ENCODE results near the gene MMRN2. TPM values are rescaled to one million over a fixed set of nuclear protein-coding genes. Genes with fewer than 3 reads are reported as not detected.
A peak's percentile ranks its signal among the peaks of the same experiment; 100 is the strongest.
"Not testable (repeated sequence)": the region's sequence is repeated elsewhere in the genome, so short reads cannot be mapped to it uniquely, and the experiment has no call there.

The MMRN2 gene
- total RNA-seq, 1 donor from 2014 or later = 6.5 TPM

GRCh38 chr10:86950349-86950748 lies 7.1 kb downstream of the MMRN2 start:
- DNase-seq (ENCODE audit: low spot score in 2 of 2, unreplicated experiment in 2 of 2) = no peak
- Mint-ChIP-seq H3K4me1 (peaks cover 34% of the 10 kb centered on the region), H3K27ac (no peak overlapping the region), H3K36me3 (peaks cover 8% of the 10 kb centered on the region), H3K27me3 (ENCODE audit: low read depth) (no peaks in the 10 kb centered on the region), H3K9me3 (peaks cover 20% of the 10 kb centered on the region), H3K4me3 (no peak overlapping the region)
- TF ChIP-seq, protein P1, sequence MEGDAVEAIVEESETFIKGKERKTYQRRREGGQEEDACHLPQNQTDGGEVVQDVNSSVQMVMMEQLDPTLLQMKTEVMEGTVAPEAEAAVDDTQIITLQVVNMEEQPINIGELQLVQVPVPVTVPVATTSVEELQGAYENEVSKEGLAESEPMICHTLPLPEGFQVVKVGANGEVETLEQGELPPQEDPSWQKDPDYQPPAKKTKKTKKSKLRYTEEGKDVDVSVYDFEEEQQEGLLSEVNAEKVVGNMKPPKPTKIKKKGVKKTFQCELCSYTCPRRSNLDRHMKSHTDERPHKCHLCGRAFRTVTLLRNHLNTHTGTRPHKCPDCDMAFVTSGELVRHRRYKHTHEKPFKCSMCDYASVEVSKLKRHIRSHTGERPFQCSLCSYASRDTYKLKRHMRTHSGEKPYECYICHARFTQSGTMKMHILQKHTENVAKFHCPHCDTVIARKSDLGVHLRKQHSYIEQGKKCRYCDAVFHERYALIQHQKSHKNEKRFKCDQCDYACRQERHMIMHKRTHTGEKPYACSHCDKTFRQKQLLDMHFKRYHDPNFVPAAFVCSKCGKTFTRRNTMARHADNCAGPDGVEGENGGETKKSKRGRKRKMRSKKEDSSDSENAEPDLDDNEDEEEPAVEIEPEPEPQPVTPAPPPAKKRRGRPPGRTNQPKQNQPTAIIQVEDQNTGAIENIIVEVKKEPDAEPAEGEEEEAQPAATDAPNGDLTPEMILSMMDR (IDR thresholded peaks at IDR 0.05; ENCODE audit: unreplicated experiment) = no peak

GRCh38 chr10:86947806-86948205 lies 9.6 kb downstream of the MMRN2 start:
- H3K36me3 Mint-ChIP-seq = peaks cover 11% of the 10 kb centered on the region
- H3K9me3 Mint-ChIP-seq = peaks cover 17% of the 10 kb centered on the region
- H3K27ac Mint-ChIP-seq; DNase-seq (ENCODE audit: low spot score in 2 of 2, unreplicated experiment in 2 of 2); H3K27me3 Mint-ChIP-seq (ENCODE audit: low read depth); H3K4me3 Mint-ChIP-seq: not testable (repeated sequence)
- H3K4me1 Mint-ChIP-seq = peaks cover 27% of the 10 kb centered on the region

DNA sequence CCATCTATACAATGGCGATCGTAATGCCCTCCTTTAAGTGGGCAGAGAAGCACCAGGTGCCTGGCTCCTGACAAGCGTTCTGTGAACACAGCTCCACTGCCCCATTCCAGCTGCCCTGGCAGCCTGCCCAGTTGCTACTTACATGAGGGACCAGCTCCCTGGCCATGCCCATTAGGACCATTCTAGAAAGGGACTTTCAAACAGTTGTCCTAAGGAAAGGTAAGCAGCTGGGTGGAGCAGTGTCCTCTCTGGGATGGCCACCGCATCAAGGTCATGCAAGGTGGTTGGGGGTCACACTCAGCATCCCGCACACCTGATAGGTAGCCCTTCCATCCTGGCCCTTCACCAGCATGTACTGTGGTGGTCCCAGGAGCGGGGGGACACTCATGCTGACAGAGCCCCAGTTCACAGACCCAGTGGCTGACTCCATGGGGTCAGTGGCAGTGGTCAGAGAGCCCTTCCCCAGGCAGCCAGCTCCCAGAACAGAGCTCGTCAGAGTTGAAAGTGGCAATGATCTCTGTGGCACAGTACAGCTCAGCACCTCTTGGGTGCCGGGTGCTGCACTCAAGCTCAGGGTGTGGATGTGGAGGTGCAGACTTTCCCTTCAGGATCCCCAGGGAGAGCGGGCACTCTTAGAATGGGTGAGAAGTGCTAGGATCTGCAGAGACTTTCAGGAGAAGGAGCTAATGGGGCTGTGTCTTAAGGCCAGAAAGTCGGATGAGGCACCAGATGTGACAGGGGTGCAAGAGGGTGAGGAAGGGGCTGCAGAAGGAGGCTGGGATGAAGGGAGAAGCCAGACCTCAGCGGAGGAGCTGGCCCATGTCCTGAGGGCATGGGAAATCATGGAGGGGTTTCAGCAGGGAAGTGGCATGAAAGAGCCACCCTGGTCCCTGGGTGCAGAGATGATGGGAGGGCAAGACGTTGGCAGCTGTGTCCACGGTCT lies 10.9 kb downstream of the MMRN2 start:
- TF ChIP-seq, protein P1 (IDR thresholded peaks at IDR 0.05; ENCODE audit: unreplicated experiment) = no peak
- no peak for DNase-seq (ENCODE audit: low spot score in 2 of 2, unreplicated experiment in 2 of 2)

DNA sequence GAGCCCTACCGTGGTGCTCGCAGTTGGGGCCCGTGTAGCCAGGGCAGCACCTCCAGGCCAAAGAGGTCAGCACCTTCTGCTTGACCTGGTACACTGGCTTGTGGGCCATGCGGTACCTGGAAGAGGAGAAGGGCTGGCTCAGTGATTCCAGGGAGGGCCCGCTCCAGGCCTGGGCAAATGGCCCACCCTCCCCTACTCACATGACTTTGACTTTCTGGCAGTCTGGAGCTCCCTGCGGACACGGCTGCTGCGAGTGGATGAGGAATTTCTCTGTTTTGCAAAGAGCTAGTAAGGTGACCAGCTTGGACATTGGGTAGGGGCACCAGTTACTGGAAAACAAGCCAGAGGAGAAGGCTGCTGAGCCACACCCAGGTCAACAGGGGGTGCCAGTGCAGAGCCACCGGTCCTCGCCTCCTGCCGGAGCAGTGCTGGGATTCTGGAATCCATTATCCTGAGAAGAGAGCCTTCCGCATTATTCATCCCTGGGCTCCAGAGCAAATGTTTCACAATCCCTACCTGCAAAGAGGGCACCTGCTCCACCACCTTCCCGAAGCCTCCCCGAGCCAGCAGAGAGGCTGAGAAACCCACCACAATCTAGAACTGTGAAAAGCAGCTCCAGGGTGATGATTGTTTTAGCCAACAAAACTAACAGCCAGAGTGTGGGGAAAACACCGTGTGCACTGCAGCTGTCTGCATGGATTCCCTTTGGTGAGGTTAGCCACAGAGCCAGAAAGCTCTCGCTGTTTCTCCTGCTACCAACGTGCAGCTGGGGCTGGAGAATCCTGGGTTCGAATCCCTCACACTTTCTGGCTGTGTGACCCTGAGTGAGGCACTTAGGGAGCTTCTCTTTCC lies 11.8 kb downstream of the MMRN2 start:
- Mint-ChIP-seq H3K4me1 (peaks cover 27% of the 10 kb centered on the region), H3K9me3 (peaks cover 5% of the 10 kb centered on the region), H3K4me3 (no peak overlapping the region), H3K27me3 (ENCODE audit: low read depth) (no peaks in the 10 kb centered on the region), H3K36me3 (peaks cover 3% of the 10 kb centered on the region), H3K27ac (no peak overlapping the region)
- DNase-seq (ENCODE audit: low spot score in 2 of 2, unreplicated experiment in 2 of 2) = no peak
- TF ChIP-seq, protein P1 (IDR thresholded peaks at IDR 0.05; ENCODE audit: unreplicated experiment) = no peak

More for the DNA sequence above, 10.9 kb downstream of the MMRN2 start:
- Mint-ChIP-seq H3K4me1 (peaks cover 27% of the 10 kb centered on the region), H3K4me3 (no peak overlapping the region), H3K27me3 (ENCODE audit: low read depth) (no peaks in the 10 kb centered on the region), H3K27ac (no peak overlapping the region), H3K36me3 (peaks cover 3% of the 10 kb centered on the region), H3K9me3 (peaks cover 5% of the 10 kb centered on the region)

GRCh38 chr10:86944907-86945306 lies 12.5 kb downstream of the MMRN2 start:
- Mint-ChIP-seq H3K9me3 (peaks cover 5% of the 10 kb centered on the region), H3K27me3 (ENCODE audit: low read depth) (no peaks in the 10 kb centered on the region), H3K4me1 (peaks cover 27% of the 10 kb centered on the region), H3K36me3 (peaks cover 3% of the 10 kb centered on the region), H3K27ac (peak overlapping the region; percentile 49), H3K4me3 (no peak overlapping the region)
- no peak for DNase-seq (ENCODE audit: low spot score in 2 of 2, unreplicated experiment in 2 of 2)
- TF ChIP-seq, protein P1 (IDR thresholded peaks at IDR 0.05; ENCODE audit: unreplicated experiment) = no peak
